GM19193 (cell line): ENCODE data around the gene ENO1.
A peak's percentile ranks its signal among the peaks of the same experiment; 100 is the strongest.

Source experiments
- POLR2A ChIP-seq: IDR thresholded peaks from 4 replicates; pipeline ENCODE4 v1.6.1; 2011; ENCODE audit not compliant: insufficient read depth, insufficient read length; ENCODE audit errors: extremely low read depth

ENO1 gene

GRCh38 chr1:8878448-8878697 is at the start of gene ENO1:
TSS of gene ENO1 (minus strand) at chr1:8878686. CDS start at chr1:8874908, 3,778 bp downstream.
- peak; percentile 95 for TF ChIP-seq POLR2A

GRCh38 chr1:8926707-8927694 is 48.5 kb upstream of the ENO1 start:
- no peak for TF ChIP-seq POLR2A

DNA sequence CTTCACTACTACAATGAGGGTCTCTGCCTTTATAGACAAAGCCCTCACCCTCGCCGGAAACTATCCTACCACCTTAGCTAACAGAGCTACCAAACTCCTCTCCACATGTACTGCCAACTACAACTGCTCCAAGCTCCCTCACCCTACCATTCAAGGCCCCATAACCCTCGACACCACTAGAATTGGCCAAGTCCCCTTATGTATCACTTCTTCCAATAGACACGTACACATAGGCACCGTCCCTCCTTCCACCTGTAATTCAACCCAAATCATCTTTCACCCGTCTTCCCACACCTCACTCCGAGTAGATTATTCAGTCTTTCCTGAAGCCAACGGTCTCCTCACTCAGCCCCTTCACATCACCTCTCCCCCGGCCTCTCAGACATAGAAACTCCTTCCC is 47.5 kb upstream of the ENO1 start:
- no peak for TF ChIP-seq POLR2A

- no peak for TF ChIP-seq POLR2A
Observed at GRCh38 chr1:8925406-8925805, 46.9 kb upstream of the ENO1 start.

DNA sequence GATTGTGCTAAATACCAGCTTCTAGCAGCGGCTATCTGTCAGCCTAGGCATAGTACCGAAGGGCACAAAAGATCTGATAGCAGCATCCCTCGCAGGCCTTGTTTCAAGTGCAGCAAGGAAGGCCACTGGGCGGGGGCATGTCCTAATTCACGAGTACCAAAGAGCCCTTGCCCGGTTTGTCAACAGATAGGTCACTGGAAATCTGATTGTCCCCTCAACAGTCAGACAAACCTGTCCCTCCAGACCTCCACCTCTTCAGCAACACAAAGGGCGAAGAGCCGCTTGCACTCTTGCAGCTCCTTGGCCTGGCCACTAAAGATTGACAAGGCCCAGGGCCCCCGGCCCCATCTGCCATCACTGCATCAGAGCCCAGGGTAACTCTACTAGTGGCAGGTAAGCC is 44.5 kb upstream of the ENO1 start:
- TF ChIP-seq POLR2A: no peak

DNA sequence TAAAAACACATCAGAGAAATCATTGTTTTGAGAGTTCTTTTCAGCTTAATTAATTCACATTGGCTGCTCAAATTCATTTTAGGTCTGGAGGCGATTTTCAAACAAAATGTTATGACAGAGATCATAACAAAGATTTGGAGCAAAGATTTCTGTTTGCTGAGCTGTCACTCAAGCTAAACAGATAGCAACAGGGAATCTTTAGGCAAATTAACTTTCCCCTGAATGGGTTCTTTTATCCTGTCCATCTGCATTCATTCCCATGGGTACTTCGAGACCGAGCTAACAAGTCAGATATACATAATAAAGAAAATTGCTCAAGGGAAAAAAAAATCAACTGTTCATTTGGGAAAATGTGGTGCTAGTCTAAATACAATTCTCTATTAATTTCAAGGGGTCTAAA is 37.0 kb upstream of the ENO1 start:
- no peak for TF ChIP-seq POLR2A

GRCh38 chr1:8914466-8914865 is 36.0 kb upstream of the ENO1 start:
- no peak for TF ChIP-seq POLR2A

- TF ChIP-seq POLR2A: no peak
Observed at GRCh38 chr1:8913457-8913856, 35.0 kb upstream of the ENO1 start.

DNA sequence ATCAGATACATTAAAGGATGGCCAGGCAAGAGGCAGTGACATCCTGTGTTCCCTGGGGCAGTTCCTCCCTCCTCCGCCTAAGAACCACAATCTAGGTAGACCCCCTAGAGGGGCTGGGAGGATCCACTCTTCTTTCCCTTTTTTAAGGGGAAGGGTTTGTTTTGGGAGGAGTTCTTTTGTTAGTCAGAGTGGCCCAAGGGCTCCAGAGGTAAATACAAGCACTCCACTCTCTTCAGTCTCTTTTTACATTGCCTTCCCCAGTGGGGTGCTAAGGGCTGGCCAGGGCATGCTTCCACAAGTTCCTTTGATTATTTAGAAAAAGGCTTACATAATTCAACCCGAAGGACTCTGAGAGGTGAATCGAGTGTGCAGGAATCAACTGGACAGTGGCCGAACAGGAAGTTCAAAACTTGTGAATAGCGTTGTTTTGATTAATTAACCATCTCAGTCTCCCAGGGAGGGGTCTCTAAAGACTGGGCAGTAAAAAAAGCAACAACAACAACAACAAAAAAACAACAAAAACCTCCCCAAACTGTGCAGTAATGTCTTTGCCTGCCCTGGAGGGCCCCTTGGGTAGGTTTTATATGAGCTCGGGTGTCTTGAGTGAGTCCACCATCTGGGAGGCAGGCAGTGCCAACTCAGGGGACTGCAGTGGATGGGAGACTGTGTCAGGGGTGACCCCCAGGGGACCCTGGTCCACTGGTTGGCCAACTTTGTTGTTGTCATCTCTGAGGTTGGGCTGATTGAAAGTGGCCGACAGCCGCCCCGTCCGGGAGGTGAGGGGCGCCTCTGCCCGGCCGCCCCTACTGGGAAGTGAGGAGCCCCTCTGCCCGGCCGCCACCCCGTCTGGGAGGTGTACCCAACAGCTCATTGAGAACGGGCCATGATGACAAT is 33.2 kb upstream of the ENO1 start:
- TF ChIP-seq POLR2A: no peak

GRCh38 chr1:8910914-8911313 is 32.4 kb upstream of the ENO1 start:
- no peak for TF ChIP-seq POLR2A

- TF ChIP-seq POLR2A: no peak
Observed at GRCh38 chr1:8910331-8910730, 31.8 kb upstream of the ENO1 start.

- TF ChIP-seq POLR2A: no peak
Observed at GRCh38 chr1:8908388-8909151, 30.1 kb upstream of the ENO1 start.

- no peak for TF ChIP-seq POLR2A
Observed at GRCh38 chr1:8905582-8906191, 27.2 kb upstream of the ENO1 start.

GRCh38 chr1:8903908-8904650 is 25.6 kb upstream of the ENO1 start:
- no peak for TF ChIP-seq POLR2A
